Neuronal stem cell (in vitro differentiated cells): ENCODE data around the gene TTLL1.

Experiments used
- DNase-seq: peaks from one replicate; pipeline ENCODE4 v3.0.0-alpha.2; 2013; ENCODE audit warnings: low spot score
- H2AFZ ChIP-seq: one replicate; pipeline ENCODE4 v1.6.1; 2013; ENCODE audit warnings: mild to moderate bottlenecking, low read length, inconsistent platforms
- H2AK5ac ChIP-seq: 2 replicates; pipeline ENCODE4 v1.6.1; 2013; ENCODE audit warnings: low read depth, mild to moderate bottlenecking, inconsistent platforms, low read length, moderate library complexity, mixed read lengths
- H2BK120ac ChIP-seq: 2 replicates; pipeline ENCODE4 v1.6.1; 2013; ENCODE audit warnings: low read depth, mild to moderate bottlenecking, inconsistent platforms, low read length, moderate library complexity, mixed read lengths
- H2BK12ac ChIP-seq: one replicate; pipeline ENCODE4 v1.6.1; 2013; ENCODE audit warnings: low read length, inconsistent platforms
- H2BK15ac ChIP-seq: 2 replicates; pipeline ENCODE4 v1.6.1; 2013; ENCODE audit warnings: mild to moderate bottlenecking, low read length, inconsistent platforms, mixed read lengths
- H2BK5ac ChIP-seq: one replicate; pipeline ENCODE4 v1.6.1; 2013; ENCODE audit warnings: inconsistent platforms, mild to moderate bottlenecking, low read length, moderate library complexity
- H3K14ac ChIP-seq: one replicate; pipeline ENCODE4 v1.6.1; 2013; ENCODE audit warnings: low read length, inconsistent platforms
- H3K18ac ChIP-seq: 2 replicates; pipeline ENCODE4 v1.6.1; 2013; ENCODE audit warnings: low read length, inconsistent platforms
- H3K23ac ChIP-seq: 2 replicates; pipeline ENCODE4 v1.6.1; 2013; ENCODE audit warnings: low read depth, mild to moderate bottlenecking, mixed read lengths, low read length, inconsistent platforms; ENCODE audit not compliant: poor library complexity
- H3K27ac ChIP-seq: replicated peaks from 3 replicates; pipeline ENCODE4 v1.5.1; 2013; ENCODE audit warnings: low read length, inconsistent platforms
- H3K27me3 ChIP-seq, 3 experiments: 2 replicates each; pipeline ENCODE4 v1.6.1; 2013; ENCODE audit warnings: low read length in 3 of 3, mild to moderate bottlenecking in 2 of 3, inconsistent platforms in 1 of 3, low read depth in 1 of 3, mixed read lengths in 1 of 3, moderate library complexity in 1 of 3; ENCODE audit not compliant: control insufficient read depth in 3 of 3, insufficient read depth in 3 of 3
- H3K36me3 ChIP-seq, 2 donors: replicated peaks in 1 of 2; 2 replicates each; pipeline ENCODE4 v1.6.1; 2013; ENCODE audit warnings: low read length in 2 of 2; ENCODE audit not compliant: control insufficient read depth in 2 of 2, insufficient read depth in 2 of 2
- H3K4ac ChIP-seq: 2 replicates; pipeline ENCODE4 v1.6.1; 2013; ENCODE audit warnings: inconsistent platforms, mild to moderate bottlenecking, low read length, moderate library complexity
- H3K4me1 ChIP-seq, 2 donors: 1 replicate in 1 of 2; 2 replicates in 1 of 2; pipeline ENCODE4 v1.6.1; 2013; ENCODE audit warnings: low read length in 2 of 2, low read depth in 1 of 2; ENCODE audit not compliant: control insufficient read depth in 2 of 2, insufficient read depth in 1 of 2
- H3K4me2 ChIP-seq: one replicate; pipeline ENCODE4 v1.6.1; 2013; ENCODE audit warnings: mild to moderate bottlenecking, low read length, inconsistent platforms; ENCODE audit not compliant: insufficient read depth, poor library complexity, severe bottlenecking
- H3K4me3 ChIP-seq, 2 donors: 2 replicates each; pipeline ENCODE4 v1.5.1; 2013; ENCODE audit warnings: low read length in 2 of 2, mild to moderate bottlenecking in 2 of 2, inconsistent platforms in 1 of 2, moderate library complexity in 1 of 2
- H3K79me1 ChIP-seq: one replicate; pipeline ENCODE4 v1.6.1; 2013; ENCODE audit warnings: low read depth, mild to moderate bottlenecking, inconsistent platforms, low read length, moderate library complexity
- H3K9ac ChIP-seq: one replicate; pipeline ENCODE4 v1.6.1; 2013; ENCODE audit warnings: mild to moderate bottlenecking, low read depth, low read length, inconsistent platforms; ENCODE audit not compliant: poor library complexity
- H3K9me3 ChIP-seq, 2 donors: replicated peaks in 1 of 2; 2 replicates each; pipeline versions ENCODE3 to v1.6.1; 2013; ENCODE audit warnings: low read length in 2 of 2, mild to moderate bottlenecking in 2 of 2, inconsistent platforms in 1 of 2, low read depth in 1 of 2, mixed read lengths in 1 of 2, moderate library complexity in 1 of 2; ENCODE audit not compliant: control insufficient read depth in 2 of 2, insufficient read depth in 1 of 2
- H4K8ac ChIP-seq: one replicate; pipeline ENCODE4 v1.6.1; 2013; ENCODE audit warnings: low read depth, mild to moderate bottlenecking, inconsistent platforms, low read length, moderate library complexity
- H4K91ac ChIP-seq: one replicate; pipeline ENCODE4 v1.6.1; 2013; ENCODE audit warnings: low read length, low read depth, mild to moderate bottlenecking, inconsistent platforms; ENCODE audit not compliant: poor library complexity
- WGBS, 2 donors: extraction: QIAGEN DNeasy Blood & Tissue Kit; methylation state at CpG; one replicate each; pipeline ENCODE4 v1.1.7; 2013; ENCODE audit warnings: missing lambda C conversion rate in 2 of 2, mixed read lengths in 1 of 2; ENCODE audit not compliant: insufficient read length in 2 of 2, insufficient replicate concordance in 1 of 2; ENCODE audit errors: extremely low coverage in 2 of 2; 5-methylcytosine and 5-hydroxymethylcytosine counted together

The TTLL1 gene

GRCh38 chr22:43081968-43082367, 7.2 kb downstream of the TTLL1 start:
- H3K4me3 ChIP-seq, result no peak overlapping the region
- no peak overlapping the region for H2AFZ ChIP-seq
- no peak overlapping the region for H3K18ac ChIP-seq
- no peak overlapping the region for H2AK5ac ChIP-seq
- no peaks in the 10 kb centered on the region for H3K4me1 ChIP-seq
- H3K4ac ChIP-seq, result no peak overlapping the region
- H2BK15ac ChIP-seq, result no peak overlapping the region
- no peak overlapping the region for H3K4me2 ChIP-seq
- H2BK5ac ChIP-seq, result no peak overlapping the region
- H3K27ac ChIP-seq, result no peak overlapping the region
- WGBS, 2 donors, result no CpG with 5 or more reads among the region's 4 CpGs
- H3K36me3 ChIP-seq, result peaks cover 0 to 8% of the 10 kb centered on the region in 2 donors
- no peaks in the 10 kb centered on the region for H3K27me3 ChIP-seq
- H2BK120ac ChIP-seq, result no peak overlapping the region
- DNase-seq, result no peak
- peaks cover 8% of the 10 kb centered on the region for H3K79me1 ChIP-seq
- no peak overlapping the region for H4K91ac ChIP-seq
- H3K14ac ChIP-seq, result no peak overlapping the region
- no peak overlapping the region for H2BK12ac ChIP-seq
- H4K8ac ChIP-seq, result no peak overlapping the region
- no peaks in the 10 kb centered on the region for H3K9me3 ChIP-seq
- no peak overlapping the region for H3K9ac ChIP-seq
- no peak overlapping the region for H3K23ac ChIP-seq

GRCh38 chr22:43080616-43081015, 8.6 kb downstream of the TTLL1 start:
- no peak overlapping the region for H4K8ac ChIP-seq

GRCh38 chr22:43079742-43080141, 9.4 kb downstream of the TTLL1 start:
- no CpG with 5 or more reads among the region's 14 CpGs for WGBS, 2 donors
- no peak overlapping the region for H4K91ac ChIP-seq
- no peak overlapping the region for H2BK120ac ChIP-seq
- no peak overlapping the region for H3K23ac ChIP-seq
- H3K14ac ChIP-seq, result no peak overlapping the region
- H3K4me3 ChIP-seq, result peak overlapping the region in 1 of 2 donors; percentile 55
- no peak overlapping the region for H3K9ac ChIP-seq
- H3K4me2 ChIP-seq, result no peak overlapping the region
- no peak overlapping the region for H2BK5ac ChIP-seq
- H2AK5ac ChIP-seq, result no peak overlapping the region
- no peak for DNase-seq
- no peak overlapping the region for H4K8ac ChIP-seq
- H2AFZ ChIP-seq, result no peak overlapping the region
- H3K27ac ChIP-seq, result no peak overlapping the region
- no peaks in the 10 kb centered on the region for H3K4me1 ChIP-seq
- no peak overlapping the region for H2BK15ac ChIP-seq
- no peak overlapping the region for H3K4ac ChIP-seq
- no peaks in the 10 kb centered on the region for H3K27me3 ChIP-seq
- peaks cover 5% of the 10 kb centered on the region for H3K79me1 ChIP-seq
- H2BK12ac ChIP-seq, result no peak overlapping the region
- no peak overlapping the region for H3K18ac ChIP-seq
- no peaks in the 10 kb centered on the region for H3K9me3 ChIP-seq
- H3K36me3 ChIP-seq, result peaks cover 0 to 3% of the 10 kb centered on the region in 2 donors

More at GRCh38 chr22:43080616-43081015, 8.6 kb downstream of the TTLL1 start:
- H2AK5ac ChIP-seq, result no peak overlapping the region
- H3K23ac ChIP-seq, result peak overlapping the region; percentile 89
- no peaks in the 10 kb centered on the region for H3K27me3 ChIP-seq
- peaks cover 5% of the 10 kb centered on the region for H3K79me1 ChIP-seq
- no peak overlapping the region for H3K4me2 ChIP-seq
- peaks cover 0 to under 1% of the 10 kb centered on the region in 2 donors for H3K36me3 ChIP-seq
- no peak overlapping the region for H3K27ac ChIP-seq
- H2BK120ac ChIP-seq, result no peak overlapping the region
- H2AFZ ChIP-seq, result no peak overlapping the region
- no peak overlapping the region for H3K4ac ChIP-seq
- H3K14ac ChIP-seq, result no peak overlapping the region
- H4K91ac ChIP-seq, result no peak overlapping the region
- no peak overlapping the region for H2BK5ac ChIP-seq
- no peaks in the 10 kb centered on the region for H3K4me1 ChIP-seq
- no peak overlapping the region for H3K4me3 ChIP-seq
- no peaks in the 10 kb centered on the region for H3K9me3 ChIP-seq
- no CpG with 5 or more reads among the region's 2 CpGs for WGBS, 2 donors
- DNase-seq, result no peak
- H2BK12ac ChIP-seq, result no peak overlapping the region
- H3K18ac ChIP-seq, result peak overlapping the region; percentile 38
- H2BK15ac ChIP-seq, result no peak overlapping the region
- no peak overlapping the region for H3K9ac ChIP-seq

- Histone ChIP-seq H3K79me1 (peaks cover 3% of the 10 kb centered on the region), H3K4me2 (no peak overlapping the region), H4K91ac (no peak overlapping the region), H3K4me3 (no peak overlapping the region), H2BK12ac (no peak overlapping the region), H2AFZ (no peak overlapping the region), H3K18ac (no peak overlapping the region), H3K4ac (no peak overlapping the region), H2BK5ac (no peak overlapping the region), H2BK15ac (no peak overlapping the region), H3K4me1 (no peaks in the 10 kb centered on the region), H3K9ac (no peak overlapping the region), H3K23ac (no peak overlapping the region), H2AK5ac (no peak overlapping the region), H3K14ac (no peak overlapping the region), H3K9me3 (no peaks in the 10 kb centered on the region), H3K36me3 (peaks cover 0 to 11% of the 10 kb centered on the region in 2 donors), H2BK120ac (no peak overlapping the region), H3K27ac (no peak overlapping the region), H3K27me3 (no peaks in the 10 kb centered on the region), H4K8ac (no peak overlapping the region)
- WGBS, 2 donors, result no CpG with 5 or more reads among the region's 12 CpGs
- DNase-seq, result no peak
These were observed 10.7 kb downstream of the TTLL1 start for GRCh38 chr22:43078522-43078921.
